ENCODE data around the gene HLA-DOB.

The HLA-DOB gene

DNA sequence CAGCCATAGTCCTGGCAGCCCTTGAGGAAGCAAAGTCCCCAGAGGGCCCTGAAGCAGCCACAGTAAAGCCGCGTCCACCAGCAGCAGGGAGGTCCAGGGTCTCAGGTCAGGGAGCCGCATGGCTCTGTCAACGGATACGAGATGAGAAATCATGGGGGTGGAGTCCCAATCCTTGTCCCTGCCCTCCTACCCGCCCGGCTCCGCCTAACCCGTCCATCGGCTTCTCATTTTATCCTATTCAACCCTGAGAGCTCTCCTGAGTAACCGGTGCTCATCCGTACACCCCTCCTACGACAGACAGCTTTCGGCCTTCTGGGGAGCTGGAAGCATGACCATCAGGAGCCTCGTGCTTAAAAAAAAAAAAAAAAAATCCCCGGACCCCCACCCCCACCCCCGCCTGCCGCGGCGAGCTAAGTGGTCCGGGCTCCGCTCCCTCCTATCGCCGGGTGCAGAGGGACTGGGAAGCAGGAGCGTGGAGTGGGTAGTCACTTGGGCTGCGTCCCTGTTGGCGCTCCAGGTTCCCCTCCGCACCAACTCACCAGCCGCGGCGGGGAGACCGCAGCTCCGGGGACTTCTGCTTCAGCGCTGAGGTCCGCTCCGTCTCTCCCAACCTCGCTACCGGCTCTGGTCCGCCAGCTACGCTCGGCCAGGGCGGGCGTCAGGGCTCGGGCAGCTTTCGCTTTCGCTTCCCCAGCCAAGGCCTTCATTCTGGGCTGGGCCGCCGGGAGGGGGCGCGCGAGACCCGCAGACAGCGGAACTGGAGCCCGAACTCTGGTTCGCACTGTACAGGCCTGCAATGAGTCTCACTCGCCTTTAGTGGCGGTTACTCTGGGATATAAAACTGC lies 21.5 kb upstream of the HLA-DOB start, which contains the start of gene TAP2:
Gene TAP2 (minus strand): TSS at position 626 of the 845 bp plus-strand sequence. CDS start 506 bp downstream, at position 120.
- TF ChIP-seq, protein P1, sequence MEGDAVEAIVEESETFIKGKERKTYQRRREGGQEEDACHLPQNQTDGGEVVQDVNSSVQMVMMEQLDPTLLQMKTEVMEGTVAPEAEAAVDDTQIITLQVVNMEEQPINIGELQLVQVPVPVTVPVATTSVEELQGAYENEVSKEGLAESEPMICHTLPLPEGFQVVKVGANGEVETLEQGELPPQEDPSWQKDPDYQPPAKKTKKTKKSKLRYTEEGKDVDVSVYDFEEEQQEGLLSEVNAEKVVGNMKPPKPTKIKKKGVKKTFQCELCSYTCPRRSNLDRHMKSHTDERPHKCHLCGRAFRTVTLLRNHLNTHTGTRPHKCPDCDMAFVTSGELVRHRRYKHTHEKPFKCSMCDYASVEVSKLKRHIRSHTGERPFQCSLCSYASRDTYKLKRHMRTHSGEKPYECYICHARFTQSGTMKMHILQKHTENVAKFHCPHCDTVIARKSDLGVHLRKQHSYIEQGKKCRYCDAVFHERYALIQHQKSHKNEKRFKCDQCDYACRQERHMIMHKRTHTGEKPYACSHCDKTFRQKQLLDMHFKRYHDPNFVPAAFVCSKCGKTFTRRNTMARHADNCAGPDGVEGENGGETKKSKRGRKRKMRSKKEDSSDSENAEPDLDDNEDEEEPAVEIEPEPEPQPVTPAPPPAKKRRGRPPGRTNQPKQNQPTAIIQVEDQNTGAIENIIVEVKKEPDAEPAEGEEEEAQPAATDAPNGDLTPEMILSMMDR (conservative IDR thresholded peaks at IDR 0.05; ENCODE audit: control insufficient read depth, insufficient read depth, low read depth, low read length): peak; percentile 79
- peak; percentile 88 for DNase-seq (ENCODE audit: low read depth)
- H3K4me3 ChIP-seq (ENCODE audit: control insufficient read depth, low read depth, low read length): peak within 1 kb of the TSS; percentile 80

DNA sequence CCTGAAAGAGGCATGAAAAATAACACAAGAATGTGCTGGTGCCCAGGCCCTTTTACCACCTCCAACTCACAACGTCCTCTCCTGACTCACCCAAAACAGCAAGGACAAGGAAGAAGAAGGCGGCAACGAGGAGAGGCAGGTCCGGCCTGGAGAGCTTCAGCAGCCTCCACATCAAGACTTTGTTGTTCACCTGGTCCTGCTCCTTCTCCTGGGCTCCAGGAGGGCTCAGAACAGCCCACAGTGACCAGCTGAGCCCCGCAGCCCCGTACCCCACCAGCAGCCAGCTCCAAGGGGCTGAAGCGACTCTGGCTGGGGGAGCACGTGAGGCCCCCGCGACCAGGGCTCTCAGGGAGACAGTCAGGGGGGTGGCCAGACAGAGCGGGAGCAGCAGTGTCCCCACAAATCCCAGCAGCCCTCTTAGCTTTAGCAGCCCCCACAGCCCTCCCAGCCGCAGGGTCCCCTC lies 20.9 kb upstream of the HLA-DOB start:
- peak; percentile 25 for DNase-seq (ENCODE audit: low read depth)
- H3K4me3 ChIP-seq (ENCODE audit: control insufficient read depth, low read depth, low read length): peak overlapping the region; percentile 80
- TF ChIP-seq, protein P1 (conservative IDR thresholded peaks at IDR 0.05; ENCODE audit: control insufficient read depth, insufficient read depth, low read depth, low read length): no peak

DNA sequence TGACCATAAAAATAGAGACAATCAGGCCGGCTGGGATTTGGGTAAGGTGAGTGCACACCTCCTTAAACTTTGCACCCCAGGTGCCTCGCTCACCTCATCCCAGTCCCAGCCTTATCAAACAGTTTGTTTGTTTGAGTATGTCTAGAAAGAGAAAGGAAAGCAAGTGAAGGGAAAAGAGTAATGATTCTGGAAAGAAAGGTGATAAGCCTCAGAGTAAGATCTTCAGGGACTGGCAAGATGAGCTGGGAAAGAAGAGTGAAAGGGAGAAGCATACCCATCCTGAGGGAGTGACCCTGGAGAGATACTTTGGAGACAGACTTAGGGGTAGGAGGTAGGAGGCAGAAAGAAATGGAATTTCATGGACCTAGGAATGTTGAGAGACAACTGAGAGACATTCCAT lies 20.1 kb upstream of the HLA-DOB start:
- no peak overlapping the region for H3K4me3 ChIP-seq (ENCODE audit: control insufficient read depth, low read depth, low read length)
- TF ChIP-seq, protein P1 (conservative IDR thresholded peaks at IDR 0.05; ENCODE audit: control insufficient read depth, insufficient read depth, low read depth, low read length): no peak
- DNase-seq (ENCODE audit: low read depth): no peak

DNA sequence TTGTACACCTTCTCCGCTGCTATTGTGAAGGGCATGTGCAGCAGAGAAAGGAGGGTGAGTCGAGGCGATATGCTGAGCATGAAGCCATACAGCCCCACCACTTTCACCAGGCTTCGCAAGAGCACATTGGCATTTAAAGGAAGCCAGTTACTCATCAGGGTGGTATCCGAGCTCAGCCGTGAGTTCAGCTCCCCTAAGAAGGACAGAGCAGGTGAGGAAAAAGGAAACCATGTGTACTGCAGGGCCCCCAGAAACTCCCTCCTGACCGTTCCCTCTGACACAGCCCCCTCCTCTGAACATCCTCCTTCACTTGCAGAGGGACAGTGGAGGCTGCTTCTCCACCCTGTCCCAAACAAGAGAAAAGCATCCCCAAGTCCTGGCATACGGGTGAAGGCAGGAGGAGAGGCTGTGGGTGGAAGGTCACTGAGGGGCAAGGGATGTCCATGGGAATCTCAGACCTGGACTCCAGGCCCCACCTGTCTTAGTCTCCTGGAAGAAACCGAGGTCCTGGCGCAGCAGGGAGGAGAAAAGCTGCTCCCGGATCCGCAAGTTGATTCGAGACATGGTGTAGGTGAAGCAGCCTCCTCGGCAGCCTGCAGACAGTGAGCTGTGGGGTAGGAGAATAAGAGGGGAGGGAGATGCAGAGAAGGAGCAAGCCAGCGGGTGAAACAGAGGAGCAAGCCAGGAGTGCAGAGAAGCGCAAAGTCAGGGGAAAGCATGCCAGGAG lies 18.5 kb upstream of the HLA-DOB start:
- TF ChIP-seq, protein P1 (conservative IDR thresholded peaks at IDR 0.05; ENCODE audit: control insufficient read depth, insufficient read depth, low read depth, low read length): no peak
- H3K4me3 ChIP-seq (ENCODE audit: control insufficient read depth, low read depth, low read length): no peak overlapping the region
- DNase-seq (ENCODE audit: low read depth): no peak

DNA sequence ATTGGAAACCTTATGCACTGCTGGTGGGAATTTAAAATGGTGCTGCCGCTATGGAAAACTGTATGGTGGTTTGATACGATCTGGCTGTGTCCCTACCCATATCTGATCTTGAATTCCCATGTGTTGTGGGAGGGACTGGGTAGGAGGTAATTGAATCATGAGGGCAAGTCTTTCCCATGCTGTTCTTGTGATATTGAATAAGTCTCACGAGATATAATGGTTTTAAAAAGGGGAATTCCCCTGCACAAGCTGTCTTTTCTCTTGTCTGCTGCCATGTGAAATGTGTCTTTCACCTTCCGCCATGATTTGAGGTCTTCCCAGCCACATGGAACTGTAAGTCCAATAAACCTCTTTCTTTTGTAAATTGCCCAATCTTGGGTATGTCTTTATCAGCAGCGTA lies 16.9 kb upstream of the HLA-DOB start:
- no peak for DNase-seq (ENCODE audit: low read depth)
- TF ChIP-seq, protein P1 (conservative IDR thresholded peaks at IDR 0.05; ENCODE audit: control insufficient read depth, insufficient read depth, low read depth, low read length): no peak
- H3K4me3 ChIP-seq (ENCODE audit: control insufficient read depth, low read depth, low read length): no peak overlapping the region

DNA sequence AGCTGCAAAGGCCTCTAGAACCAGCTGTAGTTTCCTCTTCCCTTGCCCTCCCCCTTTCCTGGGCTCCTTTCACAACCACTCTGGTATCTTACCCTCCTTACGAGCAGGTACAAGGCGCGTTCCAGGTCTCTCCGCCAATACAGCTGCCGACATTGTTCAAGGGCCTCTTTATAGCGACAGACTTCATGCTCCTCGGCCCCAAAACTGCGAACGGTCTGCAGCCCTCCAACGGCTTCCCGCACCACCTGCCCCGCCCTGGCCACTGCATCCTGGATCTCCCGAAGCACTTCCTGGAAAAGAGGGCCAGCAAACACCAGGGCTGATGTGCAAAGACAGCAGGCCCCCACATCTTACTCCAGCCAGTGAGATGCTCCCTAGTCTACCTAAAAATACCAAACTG lies 15.7 kb upstream of the HLA-DOB start:
- no peak overlapping the region for H3K4me3 ChIP-seq (ENCODE audit: control insufficient read depth, low read depth, low read length)
- no peak for DNase-seq (ENCODE audit: low read depth)
- TF ChIP-seq, protein P1 (conservative IDR thresholded peaks at IDR 0.05; ENCODE audit: control insufficient read depth, insufficient read depth, low read depth, low read length): no peak

Data from fibroblast of mammary gland (primary cell).